ENCODE measurements around the gene CNTNAP2. TPM values are rescaled to one million over a fixed set of nuclear protein-coding genes. Genes with fewer than 3 reads are reported as not detected.

Gene CNTNAP2
- total RNA-seq, 1 donor from 2014 or later, result 0.27 TPM

DNA sequence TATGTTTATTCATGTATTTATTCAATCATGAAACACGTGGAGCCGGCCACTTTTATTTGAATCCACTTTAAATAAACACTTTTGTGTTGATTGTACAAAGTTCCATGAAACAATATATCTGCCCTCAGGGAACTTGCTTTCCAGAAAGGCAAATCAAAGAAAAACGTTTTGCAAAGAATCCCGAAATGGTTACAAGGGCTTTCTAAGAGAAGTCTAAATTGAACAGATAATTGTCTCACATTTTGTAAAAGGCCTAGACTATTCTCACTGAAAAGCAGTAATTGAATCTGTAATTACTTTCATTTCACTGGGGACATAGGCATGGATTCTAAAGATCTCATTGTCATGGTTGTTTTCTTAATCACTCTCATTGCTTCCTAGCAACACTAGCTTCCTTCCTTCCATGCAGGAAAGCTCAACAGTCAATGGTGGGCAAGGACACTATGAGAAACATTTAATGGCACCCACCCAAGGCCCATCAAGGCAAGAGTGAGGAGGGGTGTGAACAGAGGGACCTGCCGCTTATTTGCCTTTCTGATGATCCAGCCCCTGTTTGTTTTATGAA, 1851.5 kb downstream of the CNTNAP2 start:
- no peaks in the 10 kb centered on the region for H3K36me3 Mint-ChIP-seq (ENCODE audit: low read depth)
- H3K27ac Mint-ChIP-seq (ENCODE audit: unreplicated experiment), result no peak overlapping the region

DNA sequence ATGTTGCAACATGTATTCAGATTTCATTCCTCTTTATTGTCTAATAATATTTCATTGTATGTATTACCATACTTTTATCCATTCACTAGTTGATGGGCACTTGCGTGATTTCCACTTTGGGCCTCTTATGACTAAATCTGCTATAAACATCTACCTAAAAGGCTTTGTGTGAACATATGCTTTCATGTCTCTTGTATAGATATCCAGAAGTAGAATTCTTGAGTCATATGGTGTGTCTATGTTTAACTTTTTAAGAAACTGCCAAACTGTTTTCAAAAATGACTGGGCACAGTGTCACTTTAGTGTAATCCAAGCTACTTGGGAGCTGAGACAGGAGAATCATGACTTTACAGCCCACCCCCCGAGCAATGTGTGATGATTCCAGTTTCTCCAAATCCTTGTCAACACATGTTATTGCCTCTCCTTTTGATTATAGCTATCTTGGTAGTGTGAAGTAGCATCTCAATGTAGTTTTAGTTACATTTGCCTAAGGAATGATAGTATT, 1855.1 kb downstream of the CNTNAP2 start:
- Mint-ChIP-seq H3K4me1 (ENCODE audit: low read depth) (no peaks in the 10 kb centered on the region), H3K27ac (ENCODE audit: unreplicated experiment) (no peak overlapping the region), H3K27me3 (ENCODE audit: low read depth) (no peaks in the 10 kb centered on the region)

More for the DNA sequence above, 1851.5 kb downstream of the CNTNAP2 start:
- peaks cover 2% of the 10 kb centered on the region for H3K9me3 Mint-ChIP-seq (ENCODE audit: low read depth)
- no peak for DNase-seq (ENCODE audit: low spot score)
- no peaks in the 10 kb centered on the region for H3K27me3 Mint-ChIP-seq (ENCODE audit: low read depth)
- H3K4me1 Mint-ChIP-seq (ENCODE audit: low read depth), result no peaks in the 10 kb centered on the region
- H3K4me3 Mint-ChIP-seq (ENCODE audit: unreplicated experiment), result no peak overlapping the region
- TF ChIP-seq CTCF (IDR thresholded peaks at IDR 0.05), result no peak

GRCh38 chr7:147978201-147978600, 1861.6 kb downstream of the CNTNAP2 start:
- Mint-ChIP-seq H3K9me3 (ENCODE audit: low read depth) (no peaks in the 10 kb centered on the region), H3K4me1 (ENCODE audit: low read depth) (no peaks in the 10 kb centered on the region), H3K27ac (ENCODE audit: unreplicated experiment) (no peak overlapping the region), H3K4me3 (ENCODE audit: unreplicated experiment) (no peak overlapping the region), H3K27me3 (ENCODE audit: low read depth) (no peaks in the 10 kb centered on the region), H3K36me3 (ENCODE audit: low read depth) (no peaks in the 10 kb centered on the region)
- no peak for TF ChIP-seq CTCF (IDR thresholded peaks at IDR 0.05)
- DNase-seq (ENCODE audit: low spot score), result no peak

More for the DNA sequence above, 1855.1 kb downstream of the CNTNAP2 start:
- Mint-ChIP-seq H3K4me3 (ENCODE audit: unreplicated experiment) (no peak overlapping the region), H3K9me3 (ENCODE audit: low read depth) (peaks cover 2% of the 10 kb centered on the region), H3K36me3 (ENCODE audit: low read depth) (no peaks in the 10 kb centered on the region)
- no peak for TF ChIP-seq CTCF (IDR thresholded peaks at IDR 0.05)
- no peak for DNase-seq (ENCODE audit: low spot score)

GRCh38 chr7:147978651-147979050, 1862.0 kb downstream of the CNTNAP2 start:
- Mint-ChIP-seq H3K27me3 (ENCODE audit: low read depth) (no peaks in the 10 kb centered on the region), H3K4me3 (ENCODE audit: unreplicated experiment) (no peak overlapping the region), H3K9me3 (ENCODE audit: low read depth) (no peaks in the 10 kb centered on the region), H3K36me3 (ENCODE audit: low read depth) (no peaks in the 10 kb centered on the region), H3K27ac (ENCODE audit: unreplicated experiment) (no peak overlapping the region), H3K4me1 (ENCODE audit: low read depth) (no peaks in the 10 kb centered on the region)
- TF ChIP-seq CTCF (IDR thresholded peaks at IDR 0.05), result no peak
- DNase-seq (ENCODE audit: low spot score), result no peak

GRCh38 chr7:147980826-147981813, 1864.5 kb downstream of the CNTNAP2 start:
- Mint-ChIP-seq H3K27ac (ENCODE audit: unreplicated experiment) (no peak overlapping the region), H3K4me1 (ENCODE audit: low read depth) (no peaks in the 10 kb centered on the region)

More at GRCh38 chr7:147980826-147981813, 1864.5 kb downstream of the CNTNAP2 start:
- no peak for DNase-seq (ENCODE audit: low spot score)
- Mint-ChIP-seq H3K36me3 (ENCODE audit: low read depth) (no peaks in the 10 kb centered on the region), H3K4me3 (ENCODE audit: unreplicated experiment) (no peak overlapping the region), H3K9me3 (ENCODE audit: low read depth) (peaks cover 2% of the 10 kb centered on the region), H3K27me3 (ENCODE audit: low read depth) (no peaks in the 10 kb centered on the region)
- TF ChIP-seq CTCF (IDR thresholded peaks at IDR 0.05), result no peak
